Measurements from ENCODE around the gene ARID3C.

The ARID3C gene

GRCh38 chr9:34656992-34657391, 28.1 kb upstream of the ARID3C start:
- no peak for ATAC-seq
- peak overlapping the region in 1 of 2 donors; percentile 88 for H3K27ac Mint-ChIP-seq

DNA sequence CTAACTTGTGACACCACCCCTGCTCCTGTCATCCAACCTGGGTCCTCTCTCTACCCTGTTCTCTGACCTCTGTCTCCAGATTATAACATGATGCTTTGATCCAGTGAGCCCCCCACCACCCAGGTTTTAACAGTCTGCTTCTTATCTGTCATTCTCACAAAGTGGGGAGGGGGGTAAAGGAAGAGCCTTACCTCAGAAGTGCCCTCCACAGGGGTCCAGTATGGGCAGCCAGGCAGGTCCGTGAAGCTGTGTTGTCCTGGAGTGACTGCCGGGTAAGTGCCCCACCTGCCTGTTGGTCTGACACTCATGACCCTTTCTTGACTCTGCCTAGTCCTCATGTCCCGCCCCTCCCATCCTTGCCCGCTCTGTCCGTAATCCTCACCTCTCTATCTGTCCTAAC, 26.5 kb upstream of the ARID3C start:
- Mint-ChIP-seq H3K4me3 (no peak overlapping the region), H3K9me3 (no peaks in the 10 kb centered on the region), H3K27ac (peak overlapping the region in 1 of 2 donors; percentile 64), H3K27me3 (no peaks in the 10 kb centered on the region), H3K4me1 (peaks cover 20% of the 10 kb centered on the region)
- no peak for ATAC-seq
- DNase-seq, result no peak

More at GRCh38 chr9:34656992-34657391, 28.1 kb upstream of the ARID3C start:
- no peaks in the 10 kb centered on the region for H3K27me3 Mint-ChIP-seq
- H3K9me3 Mint-ChIP-seq, result no peaks in the 10 kb centered on the region
- H3K4me1 Mint-ChIP-seq, result peaks cover 15% of the 10 kb centered on the region
- H3K4me3 Mint-ChIP-seq, result no peak overlapping the region
- DNase-seq, result no peak

- Mint-ChIP-seq H3K27me3 (no peaks in the 10 kb centered on the region), H3K4me1 (peaks cover 23% of the 10 kb centered on the region), H3K27ac (no peak overlapping the region), H3K4me3 (no peak overlapping the region), H3K9me3 (no peaks in the 10 kb centered on the region)
- ATAC-seq (peak; percentile 11), DNase-seq (no peak)
Measured at GRCh38 chr9:34654323-34655051, 25.6 kb upstream of the ARID3C start.

- DNase-seq (no peak), ATAC-seq (no peak)
- Mint-ChIP-seq H3K27ac (no peak overlapping the region), H3K9me3 (no peaks in the 10 kb centered on the region), H3K4me1 (peaks cover 34% of the 10 kb centered on the region), H3K27me3 (no peaks in the 10 kb centered on the region), H3K4me3 (no peak overlapping the region)
Measured at GRCh38 chr9:34653151-34654072, 24.5 kb upstream of the ARID3C start.

DNA sequence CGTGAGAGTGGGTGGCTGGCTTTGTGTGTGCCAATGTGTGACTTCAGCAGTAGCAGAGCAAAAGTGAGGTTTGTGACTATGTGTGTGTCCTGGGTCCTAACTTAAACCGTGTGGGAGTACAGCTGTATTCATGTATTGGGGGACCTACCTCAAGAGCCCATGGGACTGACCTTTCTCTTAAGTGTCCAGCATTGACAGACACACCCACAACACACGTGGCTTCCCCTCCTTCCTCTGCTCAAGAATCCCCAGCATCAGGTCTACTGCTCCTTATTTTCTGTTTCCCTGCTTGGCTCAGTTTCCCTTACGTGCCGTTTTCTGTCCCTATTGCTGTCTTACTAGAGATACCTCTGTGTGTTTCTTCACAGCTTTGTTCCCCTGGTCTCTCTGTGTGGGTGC, 23.7 kb upstream of the ARID3C start:
- Mint-ChIP-seq H3K4me1 (peaks cover 42% of the 10 kb centered on the region), H3K27ac (no peak overlapping the region), H3K27me3 (no peaks in the 10 kb centered on the region), H3K9me3 (no peaks in the 10 kb centered on the region), H3K4me3 (peak overlapping the region in 1 of 2 donors; percentile 2)
- ATAC-seq (no peak), DNase-seq (no peak)

- Mint-ChIP-seq H3K4me1 (peaks cover 47% of the 10 kb centered on the region), H3K9me3 (no peaks in the 10 kb centered on the region), H3K27me3 (no peaks in the 10 kb centered on the region), H3K27ac (peak within 1 kb of the TSS in 1 of 2 donors; percentile 42), H3K4me3 (peak within 1 kb of the TSS in 1 of 2 donors; percentile 2)
- ATAC-seq (peak; percentile 73), DNase-seq (peak in 1 of 2 donors; percentile 46)
Measured at GRCh38 chr9:34651876-34652601, 23.2 kb upstream of the ARID3C start, which contains the start of gene IL11RA. Gene IL11RA (plus strand): TSS chr9:34652185. CDS start chr9:34655218, 3,033 bp downstream.

DNA sequence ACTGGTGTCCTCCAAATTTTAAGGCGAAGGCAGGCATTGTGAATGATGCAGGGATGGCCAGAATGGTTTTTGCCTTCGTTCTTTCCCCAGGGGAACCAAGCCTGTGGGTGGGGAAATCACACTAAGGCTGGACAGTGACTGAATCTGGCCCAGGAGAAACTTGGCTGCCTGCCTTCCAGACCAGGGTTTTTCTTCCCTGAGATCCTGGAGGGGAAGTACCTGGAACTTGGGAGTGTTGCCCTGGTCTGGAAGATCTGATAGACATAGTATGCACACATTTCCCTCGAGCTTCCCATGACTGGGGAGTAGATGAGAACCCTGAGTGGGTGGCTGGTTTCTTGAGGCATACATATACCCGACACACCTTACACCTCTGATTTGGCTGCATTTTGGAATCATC, 22.5 kb upstream of the ARID3C start:
- Mint-ChIP-seq H3K27me3 (no peaks in the 10 kb centered on the region), H3K9me3 (no peaks in the 10 kb centered on the region), H3K27ac (no peak overlapping the region), H3K4me1 (peaks cover 48% of the 10 kb centered on the region), H3K4me3 (no peak overlapping the region)
- ATAC-seq (no peak), DNase-seq (no peak)

GRCh38 chr9:34650816-34651215, 21.9 kb upstream of the ARID3C start:
- no peak overlapping the region for H3K4me3 Mint-ChIP-seq
- H3K4me1 Mint-ChIP-seq, result peaks cover 52% of the 10 kb centered on the region
- no peaks in the 10 kb centered on the region for H3K27me3 Mint-ChIP-seq
- H3K27ac Mint-ChIP-seq, result no peak overlapping the region
- no peaks in the 10 kb centered on the region for H3K9me3 Mint-ChIP-seq
- DNase-seq (no peak), ATAC-seq (no peak)

DNA sequence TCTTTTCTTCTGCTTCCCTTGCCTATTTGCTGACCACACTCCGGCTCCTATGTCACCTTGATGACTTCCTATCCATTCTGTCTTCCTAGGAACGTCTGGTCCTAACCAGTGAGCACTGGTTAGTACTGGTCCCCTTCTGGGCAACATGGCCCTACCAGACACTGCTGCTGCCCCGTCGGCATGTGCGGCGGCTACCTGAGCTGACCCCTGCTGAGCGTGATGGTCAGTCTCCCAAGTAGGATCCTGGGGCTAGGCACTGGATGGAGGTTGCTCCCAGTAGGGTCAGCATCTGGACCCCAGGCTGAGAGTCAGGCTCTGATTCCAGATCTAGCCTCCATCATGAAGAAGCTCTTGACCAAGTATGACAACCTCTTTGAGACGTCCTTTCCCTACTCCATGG, 19.8 kb upstream of the ARID3C start:
- Mint-ChIP-seq H3K27ac (no peak overlapping the region), H3K9me3 (no peaks in the 10 kb centered on the region), H3K4me1 (peaks cover 52% of the 10 kb centered on the region), H3K4me3 (peak overlapping the region in 1 of 2 donors; percentile 29), H3K27me3 (no peaks in the 10 kb centered on the region)
- ATAC-seq (no peak), DNase-seq (no peak)

- Mint-ChIP-seq H3K9me3 (no peaks in the 10 kb centered on the region), H3K4me3 (peak overlapping the region; percentile 94), H3K4me1 (peaks cover 45% of the 10 kb centered on the region), H3K27me3 (no peaks in the 10 kb centered on the region), H3K27ac (peak overlapping the region; percentile 71 to 90)
- DNase-seq (no peak), ATAC-seq (no peak)
Measured at GRCh38 chr9:34647651-34648050, 18.8 kb upstream of the ARID3C start.

- ATAC-seq (no peak), DNase-seq (no peak)
- peaks cover 39% of the 10 kb centered on the region for H3K4me1 Mint-ChIP-seq
- no peaks in the 10 kb centered on the region for H3K9me3 Mint-ChIP-seq
- H3K27me3 Mint-ChIP-seq, result no peaks in the 10 kb centered on the region
- H3K4me3 Mint-ChIP-seq, result peak overlapping the region; percentile 94
- peak overlapping the region; percentile 71 to 90 for H3K27ac Mint-ChIP-seq
Measured at GRCh38 chr9:34647084-34647403, 18.2 kb upstream of the ARID3C start.

DNA sequence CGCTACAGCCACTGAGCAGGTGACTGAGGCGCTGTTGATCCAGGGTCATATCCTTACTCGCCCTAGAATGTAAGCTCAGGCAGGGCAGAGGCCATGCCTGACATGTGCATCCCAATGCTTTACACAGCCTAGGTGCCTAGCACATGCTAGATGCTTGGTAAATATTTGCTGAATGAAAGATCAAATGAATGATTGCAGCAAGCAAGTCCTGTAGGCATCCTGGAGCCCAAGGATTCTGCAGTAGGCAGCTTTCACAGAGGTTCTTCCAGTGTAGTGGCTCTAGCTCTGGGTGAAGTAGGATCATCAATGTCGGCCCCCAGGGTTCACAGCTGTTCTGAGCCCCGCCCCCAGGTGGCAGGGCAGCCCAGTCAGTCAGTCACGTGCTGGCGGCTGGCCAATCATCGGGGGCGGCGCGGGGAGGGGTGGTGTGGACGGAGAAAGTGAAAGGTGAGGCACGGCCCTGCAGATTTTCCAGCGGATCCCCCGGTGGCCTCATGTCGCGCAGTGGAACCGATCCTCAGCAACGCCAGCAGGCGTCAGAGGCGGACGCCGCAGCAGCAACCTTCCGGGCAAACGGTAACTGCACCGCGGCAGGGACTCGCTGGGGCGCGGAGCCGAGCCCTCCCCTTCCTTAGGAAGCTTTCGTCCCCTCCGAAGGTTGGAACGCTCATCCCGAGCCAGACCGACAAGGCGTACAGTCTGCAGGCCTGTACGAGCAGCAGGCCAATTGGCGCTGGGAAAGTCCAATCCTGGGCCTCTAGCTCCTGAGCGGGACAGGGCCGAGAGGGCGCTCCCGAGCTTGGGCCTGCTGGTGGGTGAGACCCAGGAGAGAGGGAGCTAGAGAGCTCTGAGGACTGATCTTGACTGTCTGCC, 17.6 kb upstream of the ARID3C start, which contains the start of gene GALT:
Gene GALT, plus strand, starts transcription at position 465 of the 873 bp plus-strand sequence. Its CDS starts 30 bp downstream, at position 495.
- peak within 1 kb of the TSS; percentile 94 for H3K4me3 Mint-ChIP-seq
- no peaks in the 10 kb centered on the region for H3K9me3 Mint-ChIP-seq
- ATAC-seq (peak; percentile 88), DNase-seq (peak; percentile 94 to 97)
- no peaks in the 10 kb centered on the region for H3K27me3 Mint-ChIP-seq
- H3K4me1 Mint-ChIP-seq, result peaks cover 38% of the 10 kb centered on the region
- H3K27ac Mint-ChIP-seq, result peak within 1 kb of the TSS; percentile 71 to 90

GRCh38 chr9:34644766-34645314, 16.0 kb upstream of the ARID3C start:
- Mint-ChIP-seq H3K27ac (no peak overlapping the region), H3K4me1 (peaks cover 32% of the 10 kb centered on the region), H3K27me3 (no peaks in the 10 kb centered on the region), H3K4me3 (no peak overlapping the region), H3K9me3 (no peaks in the 10 kb centered on the region)
- DNase-seq, result no peak
- ATAC-seq, result no peak

- DNase-seq, result no peak
- Mint-ChIP-seq H3K27ac (no peak overlapping the region), H3K4me3 (no peak overlapping the region), H3K4me1 (peaks cover 24% of the 10 kb centered on the region), H3K27me3 (no peaks in the 10 kb centered on the region), H3K9me3 (no peaks in the 10 kb centered on the region)
- no peak for ATAC-seq
Measured at GRCh38 chr9:34642679-34643078, 13.8 kb upstream of the ARID3C start.

Measured in stimulated activated naive CD8-positive, alpha-beta T cell treated with anti-CD3 and anti-CD28 coated beads, Interleukin-15, amount 100 ng/mL, for 72 hours (primary cell).